Caco-2 (cell line): ENCODE data around the gene PFDN6. TPM values are rescaled to one million over a fixed set of nuclear protein-coding genes. Genes with fewer than 3 reads are reported as not detected.

Experiments used
- BruUV-seq: library from RNA; stranded (reverse); fragments of 400-500 nt; replicated peaks from 2 replicates; lab custom pipeline; 2021; lab: Mats Ljungman, UMichigan
- CTCF ChIA-PET: fragments of 300-600 bp; sonication (Branson Sonifier 250); formaldehyde crosslinking; loops from one replicate; lab custom pipeline; 2022; ENCODE audit warnings: antibody characterized with exemption; lab: Charles Lee
- POLR2A ChIA-PET: fragments of 300-600 bp; sonication (Branson Sonifier 250); formaldehyde crosslinking; loops from one replicate; lab custom pipeline; 2022; ENCODE audit warnings: antibody characterized with exemption; lab: Charles Lee
- DNase-seq, 2 experiments: peaks; one replicate each; pipeline versions ENCODE4 v3.0.0 to v3.0.0-alpha.2; 2020 to 2022
- H3K27me3 ChIP-seq: replicated peaks from 2 replicates; pipeline ENCODE4 v1.6.0; 2011; ENCODE audit warnings: low read length; ENCODE audit not compliant: control insufficient read depth, insufficient read depth
- H3K36me3 ChIP-seq: 2 replicates; pipeline ENCODE4 v1.5.1; 2011; ENCODE audit warnings: low read length; ENCODE audit not compliant: control insufficient read depth, insufficient read depth
- H3K4me1 ChIP-seq: fragments of 250-450 bp; sonication (Bioruptor Pico); 2 replicates; pipeline ENCODE4 v1.5.1; 2020; ENCODE audit warnings: mild to moderate bottlenecking
- H3K4me3 ChIP-seq: 2 replicates; pipeline ENCODE4 v1.5.1; 2011; ENCODE audit warnings: low read depth, mild to moderate bottlenecking, control low read depth, low read length
- H3K9me3 ChIP-seq: fragments of 250-450 bp; sonication (Bioruptor Pico); 2 replicates; pipeline ENCODE4 v1.5.1; 2020; ENCODE audit warnings: mild to moderate bottlenecking, moderate library complexity
- H3K27ac Mint-ChIP-seq: one replicate; pipeline ENCODE4 v1.8.0; 2022; ENCODE audit warnings: mixed read lengths; ENCODE audit not compliant: unreplicated experiment
- H3K27me3 Mint-ChIP-seq: one replicate; pipeline ENCODE4 v1.8.0; 2022; ENCODE audit warnings: mixed read lengths; ENCODE audit not compliant: insufficient read depth, unreplicated experiment
- H3K36me3 Mint-ChIP-seq: one replicate; pipeline ENCODE4 v1.8.0; 2022; ENCODE audit warnings: mild to moderate bottlenecking, mixed read lengths; ENCODE audit not compliant: insufficient read depth, unreplicated experiment
- H3K4me1 Mint-ChIP-seq: one replicate; pipeline ENCODE4 v1.8.0; 2022; ENCODE audit warnings: low read depth, mixed read lengths; ENCODE audit not compliant: unreplicated experiment
- H3K4me3 Mint-ChIP-seq: one replicate; pipeline ENCODE4 v1.8.0; 2022; ENCODE audit warnings: mild to moderate bottlenecking, moderate library complexity, mixed read lengths; ENCODE audit not compliant: unreplicated experiment
- H3K9me3 Mint-ChIP-seq: one replicate; pipeline ENCODE4 v1.8.0; 2022; ENCODE audit warnings: mixed read lengths; ENCODE audit not compliant: unreplicated experiment
- CTCF ChIP-seq, 2 experiments: fragments of 200-600 bp in 1 of 2; IDR thresholded peaks; 1 replicate in 1 of 2; 2 replicates in 1 of 2; pipeline versions ENCODE4 v1.5.1 to v1.8.0; 2011 to 2022; ENCODE audit warnings: antibody characterized with exemption in 1 of 2, control low read depth in 1 of 2, inconsistent platforms in 1 of 2, low read depth in 1 of 2, low read length in 1 of 2, mild to moderate bottlenecking in 1 of 2, moderate library complexity in 1 of 2; ENCODE audit not compliant: insufficient read depth in 1 of 2, severe bottlenecking in 1 of 2, unreplicated experiment in 1 of 2
- intact Hi-C: fragments of 100-400 bp; cut with micrococcal nuclease; formaldehyde crosslinking; loops from one replicate; pipeline ENCODE4 v1.10.0; 2022; ENCODE audit not compliant: unreplicated experiment
- total RNA-seq: library from RNA; stranded (reverse); gene quantifications from 2 replicates; pipeline ENCODE4 v1.2.3, GENCODE V29; 2022

PFDN6 gene
- total RNA-seq, 1 experiment from 2014 or later, result 65.9 TPM

GRCh38 chr6:33298773-33299236 is 9.4 kb downstream of the PFDN6 start, which contains the start of gene RGL2:
Gene RGL2 (minus strand): TSS chr6:33298942. CDS start chr6:33298610, 332 bp downstream.
- CTCF ChIA-PET, result interaction anchor here (1.0 to 1.4 kb wide), 9 partner anchors 8 to 127 kb away, joined by 3 to 20 read pairs (median 8); partner anchors contain the start of genes PFDN6, RPS18, TAPBP and VPS52
- no peak for TF ChIP-seq CTCF (IDR thresholded peaks at IDR 0.05; ENCODE audit: insufficient read depth in 1 of 2, low read depth in 1 of 2, low read length in 1 of 2, severe bottlenecking in 1 of 2, unreplicated experiment in 1 of 2)
- peak within 1 kb of the TSS; percentile 90 for H3K4me3 ChIP-seq
- H3K36me3 ChIP-seq, result no peaks in the 10 kb centered on the region; the same call in none of the 2 replicates
- POLR2A ChIA-PET, result interaction anchor here (0.7 to 1.7 kb wide), 5 partner anchors 9 to 327 kb away, joined by 4 to 19 read pairs (median 8); partner anchors contain the start of genes PFDN6, RPS18, VPS52 and WDR46
- BruUV-seq, result no TSS peak
- Mint-ChIP-seq H3K36me3 (peaks cover 51% of the 10 kb centered on the region), H3K4me1 (peaks cover 13% of the 10 kb centered on the region), H3K9me3 (no peaks in the 10 kb centered on the region), H3K4me3 (peak within 1 kb of the TSS; percentile 95), H3K27me3 (no peaks in the 10 kb centered on the region), H3K27ac (peak within 1 kb of the TSS; percentile 98)
- intact Hi-C loops, result loop anchor here (1.0 to 5.0 kb wide), 3 partner anchors 13 to 128 kb away; no protein-coding TSS in a partner anchor
- DNase-seq, result peak; percentile 43 to 47
- H3K4me1 ChIP-seq, result peaks cover 13% of the 10 kb centered on the region
- no peaks in the 10 kb centered on the region for H3K27me3 ChIP-seq
- no peaks in the 10 kb centered on the region for H3K9me3 ChIP-seq

GRCh38 chr6:33299237-33299944 is 10.0 kb downstream of the PFDN6 start:
- Histone ChIP-seq H3K9me3 (no peaks in the 10 kb centered on the region), H3K36me3 (no peaks in the 10 kb centered on the region; the same call in none of the 2 replicates)
- H3K4me1 Mint-ChIP-seq, result peaks cover 13% of the 10 kb centered on the region

More at GRCh38 chr6:33299237-33299944, 10.0 kb downstream of the PFDN6 start:
- ChIA-PET POLR2A (interaction anchor here (0.6 to 1.7 kb wide), 6 partner anchors 10 to 327 kb away, joined by 3 to 19 read pairs (median 6); partner anchors contain the start of genes PFDN6, RPS18, VPS52 and WDR46), CTCF (interaction anchor here (0.8 to 1.4 kb wide), 11 partner anchors 9 to 127 kb away, joined by 3 to 20 read pairs (median 7); partner anchors contain the start of genes B3GALT4, PFDN6, TAPBP and WDR46)
- intact Hi-C loops, result loop anchor here (1.0 to 5.0 kb wide), 3 partner anchors 13 to 128 kb away; no protein-coding TSS in a partner anchor
- Histone ChIP-seq H3K4me3 (peak overlapping the region; percentile 90), H3K27me3 (no peaks in the 10 kb centered on the region), H3K4me1 (peaks cover 13% of the 10 kb centered on the region)
- TF ChIP-seq CTCF (IDR thresholded peaks at IDR 0.05; ENCODE audit: insufficient read depth in 1 of 2, low read depth in 1 of 2, low read length in 1 of 2, severe bottlenecking in 1 of 2, unreplicated experiment in 1 of 2), result peak; percentile 65 to 80
- Mint-ChIP-seq H3K36me3 (peaks cover 51% of the 10 kb centered on the region), H3K27me3 (no peaks in the 10 kb centered on the region), H3K9me3 (no peaks in the 10 kb centered on the region), H3K27ac (peak overlapping the region; percentile 98), H3K4me3 (peak overlapping the region; percentile 95)
- peak; percentile 89 to 91 for DNase-seq
- BruUV-seq, result TSS peak; percentile 88
